LNCAP (cell line): Measurements from ENCODE around the gene TMEM86B.

Experiments
- CTCF ChIP-seq: fragments of 450-650 bp; IDR thresholded peaks from 2 replicates; pipeline ENCODE4 v1.5.1; 2017; ENCODE audit warnings: mild to moderate bottlenecking

Gene TMEM86B

GRCh38 chr19:55228403-55229031, at the start of gene TMEM86B:
TMEM86B (minus strand) TSS chr19:55228763; CDS start chr19:55228741, 22 bp downstream.
- no peak for TF ChIP-seq CTCF

- no peak for TF ChIP-seq CTCF
These were observed 48.9 kb upstream of the TMEM86B start for GRCh38 chr19:55277494-55277893.

GRCh38 chr19:55276720-55277430, 48.3 kb upstream of the TMEM86B start:
- TF ChIP-seq CTCF: no peak

- no peak for TF ChIP-seq CTCF
These were observed 47.5 kb upstream of the TMEM86B start for GRCh38 chr19:55275851-55276719.

GRCh38 chr19:55273978-55274707, 45.6 kb upstream of the TMEM86B start:
- TF ChIP-seq CTCF: no peak

GRCh38 chr19:55272142-55272541, 43.6 kb upstream of the TMEM86B start:
- TF ChIP-seq CTCF: no peak
